HepG2 (cell line): ENCODE results near the gene PRR19. TPM values are rescaled to one million over a fixed set of nuclear protein-coding genes. Genes with fewer than 3 reads are reported as not detected.
A peak's percentile ranks its signal among the peaks of the same experiment; 100 is the strongest.

Experiments used
- BHLHE40 ChIP-seq: IDR thresholded peaks from 2 replicates; pipeline ENCODE4 v1.6.1; 2011; ENCODE audit warnings: low read length, improper control_type of control experiment
- CBX1 ChIP-seq: IDR thresholded peaks from one replicate; pipeline ENCODE4 v1.6.1; 2016; ENCODE audit warnings: antibody characterized with exemption, low read depth
- HNRNPL ChIP-seq: fragments of 200-400 bp; formaldehyde crosslinking; IDR thresholded peaks from 2 replicates; pipeline ENCODE4 v1.6.1; 2017; ENCODE audit warnings: mild to moderate bottlenecking, low read depth, low read length
- KDM5A ChIP-seq: fragments of 200-600 bp; sonication (generic); IDR thresholded peaks from 2 replicates; pipeline ENCODE4 v1.7.0; 2018; ENCODE audit warnings: antibody characterized with exemption, mild to moderate bottlenecking, low read length, borderline replicate concordance
- LCORL ChIP-seq, 2 experiments: fragments of 450-650 bp in 1 of 2; sonication (generic) in 1 of 2; formaldehyde crosslinking in 1 of 2; IDR thresholded peaks; 2 replicates each; pipeline versions ENCODE4 v1.5.0 to v1.6.1; 2017 to 2020; ENCODE audit warnings: antibody characterized with exemption in 1 of 2, missing genetic modification reagents in 1 of 2
- RORA ChIP-seq: sonication (generic); formaldehyde crosslinking; IDR thresholded peaks from 2 replicates; pipeline ENCODE4 v1.5.0; 2020; ENCODE audit warnings: mild to moderate bottlenecking, missing genetic modification reagents, moderate library complexity
- SKI ChIP-seq: fragments of 450-650 bp; IDR thresholded peaks from one replicate; pipeline ENCODE4 v1.6.1; 2018; ENCODE audit warnings: mild to moderate bottlenecking; ENCODE audit not compliant: partially characterized antibody
- ZBTB7B ChIP-seq: sonication (generic); formaldehyde crosslinking; IDR thresholded peaks from 2 replicates; pipeline ENCODE4 v1.4.0; 2020; ENCODE audit warnings: missing genetic modification reagents
- ZNF451 ChIP-seq: sonication (generic); formaldehyde crosslinking; IDR thresholded peaks from 2 replicates; pipeline ENCODE4 v1.5.0; 2020; ENCODE audit warnings: mild to moderate bottlenecking, missing genetic modification reagents
- ZSCAN20 ChIP-seq: sonication (generic); formaldehyde crosslinking; IDR thresholded peaks from 2 replicates; pipeline ENCODE4 v1.4.0; 2020; ENCODE audit warnings: missing genetic modification reagents, mild to moderate bottlenecking, borderline replicate concordance
- ZSCAN21 ChIP-seq: sonication (generic); formaldehyde crosslinking; IDR thresholded peaks from 2 replicates; pipeline ENCODE4 v1.8.0; 2022; ENCODE audit warnings: mild to moderate bottlenecking, missing genetic modification reagents, moderate library complexity, borderline replicate concordance
- polyA plus RNA-seq, 8 experiments: library from polyadenylated mRNA; depleted of rRNA in 3 of 8; stranded (reverse) in 7 of 8; unstranded in 1 of 8; fragments of >200 nt; fragmentation: Illumina TruSeq in 4 of 8; extraction: Trizol in 4 of 8; gene quantifications; 2 replicates each; pipeline versions ENCODE4 v1.2.1 to v1.2.3, GENCODE V29; 2011 to 2016; ENCODE audit warnings: low read depth in 4 of 8, missing spikeins in 1 of 8, mixed read lengths in 1 of 8; ENCODE audit not compliant: insufficient read depth in 1 of 8
- total RNA-seq, 5 experiments: library from RNA; depleted of rRNA; stranded (reverse); fragments of >200 nt; fragmentation: Illumina TruSeq; extraction: Trizol; gene quantifications; 2 replicates each; pipeline ENCODE4 v1.2.3, GENCODE V29; 2016; ENCODE audit warnings: low read depth in 1 of 5
- TF ChIP-seq, protein P1 (sequence below): sonication (generic); formaldehyde crosslinking; IDR thresholded peaks from 2 replicates; pipeline ENCODE4 v1.9.0; 2022; ENCODE audit warnings: missing genetic modification reagents, mild to moderate bottlenecking, borderline replicate concordance
- TF ChIP-seq, protein P2 (sequence below): sonication (generic); formaldehyde crosslinking; IDR thresholded peaks from 2 replicates; pipeline ENCODE4 v1.4.0; 2020; ENCODE audit warnings: mild to moderate bottlenecking, missing genetic modification reagents
- TF ChIP-seq, protein P3 (sequence below): sonication (generic); formaldehyde crosslinking; IDR thresholded peaks from 2 replicates; pipeline ENCODE4 v1.8.0; 2022; ENCODE audit warnings: missing genetic modification reagents, mild to moderate bottlenecking, moderate library complexity, borderline replicate concordance
- TF ChIP-seq, protein P4 (sequence below): sonication (generic); formaldehyde crosslinking; IDR thresholded peaks from 2 replicates; pipeline ENCODE4 v1.4.0; 2020; ENCODE audit warnings: mild to moderate bottlenecking, missing genetic modification reagents, borderline replicate concordance
- TF ChIP-seq, protein P5 (sequence below): sonication (generic); formaldehyde crosslinking; IDR thresholded peaks from 2 replicates; pipeline ENCODE4 v1.9.0; 2021; ENCODE audit warnings: missing genetic modification reagents, borderline replicate concordance
- TF ChIP-seq, protein P6 (sequence below): sonication (generic); formaldehyde crosslinking; IDR thresholded peaks from 2 replicates; pipeline ENCODE4 v1.5.1; 2020; ENCODE audit warnings: mild to moderate bottlenecking, missing genetic modification reagents, borderline replicate concordance

Gene PRR19
- total and polyA plus RNA-seq, 2 of the 13 experiments (the other 11 are each of a cell fraction or from before 2014, with no cell fraction given) = 0.21 to 0.33 TPM

DNA sequence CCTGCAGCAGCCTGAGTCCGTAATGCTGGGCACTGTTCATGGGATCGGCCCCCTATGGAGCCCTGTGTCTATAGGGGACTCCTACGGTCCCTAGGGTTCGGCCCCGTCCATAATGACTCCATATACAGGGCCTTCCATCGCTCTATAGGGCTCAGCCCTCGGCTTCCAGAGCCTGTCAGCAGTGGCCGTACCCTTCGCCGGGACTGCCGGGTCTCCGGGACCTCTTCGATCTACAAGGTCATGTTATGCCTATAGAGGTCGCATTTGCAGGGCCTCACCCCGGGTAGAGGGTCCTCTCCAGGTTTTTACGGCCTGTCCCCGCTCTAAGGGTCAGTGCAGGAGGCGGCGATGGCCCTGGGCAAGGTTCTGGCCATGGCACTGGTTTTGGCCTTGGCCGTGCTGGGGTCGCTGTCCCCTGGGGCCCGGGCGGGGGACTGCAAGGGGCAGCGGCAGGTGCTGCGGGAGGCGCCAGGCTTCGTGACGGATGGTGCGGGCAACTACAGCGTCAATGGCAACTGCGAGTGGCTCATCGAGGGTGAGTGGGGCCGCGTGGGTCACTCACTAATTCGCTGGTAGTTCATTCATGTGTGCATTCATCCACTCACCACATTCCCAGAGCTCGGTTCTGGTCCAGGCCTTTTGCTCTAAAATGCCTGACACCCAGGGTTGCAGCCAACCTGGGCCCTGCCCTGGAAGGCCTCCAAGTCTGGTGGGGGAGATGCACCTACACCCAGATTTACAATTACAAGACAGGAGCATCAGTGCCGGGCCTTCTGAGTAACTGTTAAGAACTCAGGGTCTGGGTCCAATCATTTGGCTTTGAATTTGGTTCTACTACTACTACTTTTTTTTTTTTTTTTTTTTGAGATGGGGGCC is 24.2 kb downstream of the PRR19 start (continued):
- TF ChIP-seq, protein P1, sequence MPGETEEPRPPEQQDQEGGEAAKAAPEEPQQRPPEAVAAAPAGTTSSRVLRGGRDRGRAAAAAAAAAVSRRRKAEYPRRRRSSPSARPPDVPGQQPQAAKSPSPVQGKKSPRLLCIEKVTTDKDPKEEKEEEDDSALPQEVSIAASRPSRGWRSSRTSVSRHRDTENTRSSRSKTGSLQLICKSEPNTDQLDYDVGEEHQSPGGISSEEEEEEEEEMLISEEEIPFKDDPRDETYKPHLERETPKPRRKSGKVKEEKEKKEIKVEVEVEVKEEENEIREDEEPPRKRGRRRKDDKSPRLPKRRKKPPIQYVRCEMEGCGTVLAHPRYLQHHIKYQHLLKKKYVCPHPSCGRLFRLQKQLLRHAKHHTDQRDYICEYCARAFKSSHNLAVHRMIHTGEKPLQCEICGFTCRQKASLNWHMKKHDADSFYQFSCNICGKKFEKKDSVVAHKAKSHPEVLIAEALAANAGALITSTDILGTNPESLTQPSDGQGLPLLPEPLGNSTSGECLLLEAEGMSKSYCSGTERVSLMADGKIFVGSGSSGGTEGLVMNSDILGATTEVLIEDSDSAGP (CRISPR knock-in tag) = peak; percentile 42; the same call in 1 of the 2 replicates
- TF ChIP-seq CBX1 = no peak
- TF ChIP-seq LCORL (IDR thresholded peaks at IDR 0.05) = no peak
- TF ChIP-seq LCORL (CRISPR knock-in tag; IDR thresholded peaks at IDR 0.05) = peak; percentile 45; the same call in 1 of the 2 replicates
- TF ChIP-seq RORA = no peak
- TF ChIP-seq, protein P2, sequence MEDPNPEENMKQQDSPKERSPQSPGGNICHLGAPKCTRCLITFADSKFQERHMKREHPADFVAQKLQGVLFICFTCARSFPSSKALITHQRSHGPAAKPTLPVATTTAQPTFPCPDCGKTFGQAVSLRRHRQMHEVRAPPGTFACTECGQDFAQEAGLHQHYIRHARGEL (CRISPR knock-in tag) = peak; percentile 10; the same call in 1 of the 2 replicates
- 0 out of 2 replicates have a peak, but pooled peaks have one; percentile 39 for TF ChIP-seq HNRNPL
- TF ChIP-seq, protein P3, sequence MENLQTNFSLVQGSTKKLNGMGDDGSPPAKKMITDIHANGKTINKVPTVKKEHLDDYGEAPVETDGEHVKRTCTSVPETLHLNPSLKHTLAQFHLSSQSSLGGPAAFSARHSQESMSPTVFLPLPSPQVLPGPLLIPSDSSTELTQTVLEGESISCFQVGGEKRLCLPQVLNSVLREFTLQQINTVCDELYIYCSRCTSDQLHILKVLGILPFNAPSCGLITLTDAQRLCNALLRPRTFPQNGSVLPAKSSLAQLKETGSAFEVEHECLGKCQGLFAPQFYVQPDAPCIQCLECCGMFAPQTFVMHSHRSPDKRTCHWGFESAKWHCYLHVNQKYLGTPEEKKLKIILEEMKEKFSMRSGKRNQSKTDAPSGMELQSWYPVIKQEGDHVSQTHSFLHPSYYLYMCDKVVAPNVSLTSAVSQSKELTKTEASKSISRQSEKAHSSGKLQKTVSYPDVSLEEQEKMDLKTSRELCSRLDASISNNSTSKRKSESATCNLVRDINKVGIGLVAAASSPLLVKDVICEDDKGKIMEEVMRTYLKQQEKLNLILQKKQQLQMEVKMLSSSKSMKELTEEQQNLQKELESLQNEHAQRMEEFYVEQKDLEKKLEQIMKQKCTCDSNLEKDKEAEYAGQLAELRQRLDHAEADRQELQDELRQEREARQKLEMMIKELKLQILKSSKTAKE (CRISPR knock-in tag) = 0 out of 2 replicates have a peak, but pooled peaks have one; percentile 13
- TF ChIP-seq, protein P4, sequence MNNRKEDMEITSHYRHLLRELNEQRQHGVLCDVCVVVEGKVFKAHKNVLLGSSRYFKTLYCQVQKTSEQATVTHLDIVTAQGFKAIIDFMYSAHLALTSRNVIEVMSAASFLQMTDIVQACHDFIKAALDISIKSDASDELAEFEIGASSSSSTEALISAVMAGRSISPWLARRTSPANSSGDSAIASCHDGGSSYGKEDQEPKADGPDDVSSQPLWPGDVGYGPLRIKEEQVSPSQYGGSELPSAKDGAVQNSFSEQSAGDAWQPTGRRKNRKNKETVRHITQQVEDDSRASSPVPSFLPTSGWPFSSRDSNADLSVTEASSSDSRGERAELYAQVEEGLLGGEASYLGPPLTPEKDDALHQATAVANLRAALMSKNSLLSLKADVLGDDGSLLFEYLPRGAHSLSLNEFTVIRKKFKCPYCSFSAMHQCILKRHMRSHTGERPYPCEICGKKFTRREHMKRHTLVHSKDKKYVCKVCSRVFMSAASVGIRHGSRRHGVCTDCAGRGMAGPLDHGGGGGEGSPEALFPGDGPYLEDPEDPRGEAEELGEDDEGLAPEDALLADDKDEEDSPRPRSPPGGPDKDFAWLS (CRISPR knock-in tag) = no peak
- TF ChIP-seq, protein P5, sequence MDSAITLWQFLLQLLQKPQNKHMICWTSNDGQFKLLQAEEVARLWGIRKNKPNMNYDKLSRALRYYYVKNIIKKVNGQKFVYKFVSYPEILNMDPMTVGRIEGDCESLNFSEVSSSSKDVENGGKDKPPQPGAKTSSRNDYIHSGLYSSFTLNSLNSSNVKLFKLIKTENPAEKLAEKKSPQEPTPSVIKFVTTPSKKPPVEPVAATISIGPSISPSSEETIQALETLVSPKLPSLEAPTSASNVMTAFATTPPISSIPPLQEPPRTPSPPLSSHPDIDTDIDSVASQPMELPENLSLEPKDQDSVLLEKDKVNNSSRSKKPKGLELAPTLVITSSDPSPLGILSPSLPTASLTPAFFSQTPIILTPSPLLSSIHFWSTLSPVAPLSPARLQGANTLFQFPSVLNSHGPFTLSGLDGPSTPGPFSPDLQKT (CRISPR knock-in tag) = 0 out of 2 replicates have a peak, but pooled peaks have one; percentile 17
- TF ChIP-seq ZBTB7B (CRISPR knock-in tag) = 0 out of 2 replicates have a peak, but pooled peaks have one; percentile 10
- peak; percentile 74; the same call in 1 of the 2 replicates for TF ChIP-seq KDM5A
- TF ChIP-seq SKI = peak; percentile 77
- TF ChIP-seq, protein P6, sequence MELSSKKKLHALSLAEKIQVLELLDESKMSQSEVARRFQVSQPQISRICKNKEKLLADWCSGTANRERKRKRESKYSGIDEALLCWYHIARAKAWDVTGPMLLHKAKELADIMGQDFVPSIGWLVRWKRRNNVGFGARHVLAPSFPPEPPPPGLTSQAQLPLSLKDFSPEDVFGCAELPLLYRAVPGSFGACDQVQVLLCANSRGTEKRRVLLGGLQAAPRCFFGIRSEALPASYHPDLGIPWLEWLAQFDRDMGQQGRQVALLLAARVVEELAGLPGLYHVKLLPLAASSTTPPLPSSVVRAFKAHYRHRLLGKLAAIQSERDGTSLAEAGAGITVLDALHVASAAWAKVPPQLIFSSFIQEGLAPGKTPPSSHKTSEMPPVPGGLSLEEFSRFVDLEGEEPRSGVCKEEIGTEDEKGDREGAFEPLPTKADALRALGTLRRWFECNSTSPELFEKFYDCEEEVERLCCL (CRISPR knock-in tag) = no peak
- TF ChIP-seq BHLHE40 = 0 out of 2 replicates have a peak, but pooled peaks have one; percentile 21
- no peak for TF ChIP-seq ZSCAN20
- no peak for TF ChIP-seq ZNF451 (CRISPR knock-in tag)
- TF ChIP-seq ZSCAN21 (CRISPR knock-in tag) = no peak; the same call in 1 of the 2 replicates
